Astrocyte of the cerebellum (primary cell): ENCODE results near the gene NFYC.

Experiments used
- DNase-seq: peaks from one replicate; pipeline ENCODE4 v3.0.0-alpha.2; 2011; ENCODE audit warnings: low read depth
- H3K4me3 ChIP-seq: 2 replicates; pipeline ENCODE4 v1.5.1; 2011; ENCODE audit warnings: mild to moderate bottlenecking, low read depth, low read length, moderate library complexity
- in situ Hi-C: cut with HindIII; loops from 2 replicates; pipeline ENCODE4 v1.10.0; 2017; ENCODE audit warnings: low sequenced_read_pairs
- TF ChIP-seq, protein P1 (sequence below): IDR thresholded peaks from 2 replicates; pipeline ENCODE4 v1.5.1; 2012; ENCODE audit warnings: low read length, low read depth, moderate library complexity, mild to moderate bottlenecking; ENCODE audit errors: missing control alignments

The NFYC gene

DNA sequence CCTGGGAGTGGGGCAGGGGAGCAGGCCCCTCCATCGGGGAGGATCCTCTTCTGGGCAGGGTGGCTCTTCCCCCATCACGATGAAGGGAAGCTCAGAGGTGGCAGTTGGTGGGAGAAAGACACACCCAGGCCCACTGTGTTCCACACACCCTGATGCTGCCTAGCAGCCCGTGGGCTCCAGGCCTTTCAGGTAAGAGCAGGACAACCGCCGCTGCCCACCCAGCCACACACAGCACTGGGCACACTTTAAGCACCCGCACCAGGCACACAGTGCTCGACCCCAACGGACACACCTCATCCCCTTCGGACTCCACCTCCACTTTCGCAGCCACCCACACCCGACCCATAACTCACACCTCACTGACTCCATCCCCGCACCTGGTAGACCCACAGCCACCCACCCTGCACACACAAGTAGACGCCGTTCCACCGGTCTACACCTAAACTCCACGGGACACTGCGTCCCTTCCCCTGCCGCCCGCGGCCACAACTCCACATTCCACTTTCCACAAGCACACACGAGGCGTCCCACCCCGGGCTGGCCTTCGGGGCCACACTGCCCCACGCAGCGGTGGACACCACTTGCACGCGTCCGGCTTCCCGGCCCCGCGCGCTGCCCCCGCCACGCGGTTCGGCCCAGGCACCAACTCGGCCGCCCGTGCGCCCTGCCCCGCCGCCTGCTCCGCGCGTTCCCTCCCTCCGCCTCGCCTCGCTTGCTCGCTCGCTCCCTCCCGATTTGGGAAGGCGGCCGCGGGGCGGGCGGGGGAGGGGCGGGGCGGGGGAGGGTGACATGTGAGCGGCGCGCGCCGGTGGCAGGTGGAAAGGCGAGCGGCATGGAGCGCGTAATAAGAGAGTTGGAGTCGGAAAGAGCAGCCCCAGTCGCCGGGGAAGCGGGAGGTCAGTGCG, 91.7 kb downstream of the NFYC start, which contains the start of gene KCNQ4:
TSS of gene KCNQ4 (plus strand) at position 787 of the 905 bp plus-strand sequence. CDS start 307 bp downstream, outside the sequence.
- in situ Hi-C loops: loop anchor here (10.0 kb wide), 1 partner anchor 58 kb away; no protein-coding TSS in a partner anchor
- TF ChIP-seq, protein P1, sequence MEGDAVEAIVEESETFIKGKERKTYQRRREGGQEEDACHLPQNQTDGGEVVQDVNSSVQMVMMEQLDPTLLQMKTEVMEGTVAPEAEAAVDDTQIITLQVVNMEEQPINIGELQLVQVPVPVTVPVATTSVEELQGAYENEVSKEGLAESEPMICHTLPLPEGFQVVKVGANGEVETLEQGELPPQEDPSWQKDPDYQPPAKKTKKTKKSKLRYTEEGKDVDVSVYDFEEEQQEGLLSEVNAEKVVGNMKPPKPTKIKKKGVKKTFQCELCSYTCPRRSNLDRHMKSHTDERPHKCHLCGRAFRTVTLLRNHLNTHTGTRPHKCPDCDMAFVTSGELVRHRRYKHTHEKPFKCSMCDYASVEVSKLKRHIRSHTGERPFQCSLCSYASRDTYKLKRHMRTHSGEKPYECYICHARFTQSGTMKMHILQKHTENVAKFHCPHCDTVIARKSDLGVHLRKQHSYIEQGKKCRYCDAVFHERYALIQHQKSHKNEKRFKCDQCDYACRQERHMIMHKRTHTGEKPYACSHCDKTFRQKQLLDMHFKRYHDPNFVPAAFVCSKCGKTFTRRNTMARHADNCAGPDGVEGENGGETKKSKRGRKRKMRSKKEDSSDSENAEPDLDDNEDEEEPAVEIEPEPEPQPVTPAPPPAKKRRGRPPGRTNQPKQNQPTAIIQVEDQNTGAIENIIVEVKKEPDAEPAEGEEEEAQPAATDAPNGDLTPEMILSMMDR: no peak
- DNase-seq: no peak
- H3K4me3 ChIP-seq: peak within 1 kb of the TSS; percentile 24

- peak overlapping the region; percentile 20 for H3K4me3 ChIP-seq
- DNase-seq: no peak
- TF ChIP-seq, protein P1: no peak
- in situ Hi-C loops: loop anchor here (10.0 kb wide), 1 partner anchor 59 kb away; no protein-coding TSS in a partner anchor
Measured at GRCh38 chr1:40784141-40784770, 92.8 kb downstream of the NFYC start.

- H3K4me3 ChIP-seq: no peak overlapping the region
- in situ Hi-C loops: loop anchor here (5.0 to 10.0 kb wide), 2 partner anchors 38 to 60 kb away; no protein-coding TSS in a partner anchor
- no peak for DNase-seq
- TF ChIP-seq, protein P1: no peak
Measured at GRCh38 chr1:40784771-40785151, 93.3 kb downstream of the NFYC start.

GRCh38 chr1:40785446-40785845, 93.9 kb downstream of the NFYC start:
- TF ChIP-seq, protein P1: no peak
- in situ Hi-C loops: loop anchor here (5.0 to 10.0 kb wide), 2 partner anchors 37 to 61 kb away; no protein-coding TSS in a partner anchor
- DNase-seq: no peak
- no peak overlapping the region for H3K4me3 ChIP-seq

- H3K4me3 ChIP-seq: no peak overlapping the region
- no peak for DNase-seq
- TF ChIP-seq, protein P1: no peak
- in situ Hi-C loops: loop anchor here (5.0 to 10.0 kb wide), 2 partner anchors 36 to 62 kb away; no protein-coding TSS in a partner anchor
Measured at GRCh38 chr1:40786171-40786994, 94.9 kb downstream of the NFYC start.
